Fibroblast of the aortic adventitia (primary cell): ENCODE data around the gene SESN3. TPM values are rescaled to one million over a fixed set of nuclear protein-coding genes. Genes with fewer than 3 reads are reported as not detected.
"Not testable (repeated sequence)": the region's sequence is repeated elsewhere in the genome, so short reads cannot be mapped to it uniquely, and the experiment has no call there.

Experiments
- DNase-seq: peaks from one replicate; pipeline ENCODE4 v3.0.0-alpha.2; 2010; ENCODE audit warnings: low read depth
- H3K4me3 ChIP-seq: 2 replicates; pipeline ENCODE4 v1.5.1; 2011; ENCODE audit warnings: low read depth, mild to moderate bottlenecking, control low read depth, low read length, moderate library complexity
- total RNA-seq: library from RNA; depleted of rRNA; stranded (reverse); fragments of >200 nt; gene quantifications from 2 replicates; pipeline ENCODE4 v1.2.3, GENCODE V29; 2012; ENCODE audit warnings: low replicate concordance
- TF ChIP-seq, protein P1 (sequence below): IDR thresholded peaks from 2 replicates; pipeline ENCODE4 v1.5.1; 2011; ENCODE audit warnings: mild to moderate bottlenecking, low read length, control low read depth, inconsistent platforms; ENCODE audit not compliant: insufficient read depth

The SESN3 gene, protein sequence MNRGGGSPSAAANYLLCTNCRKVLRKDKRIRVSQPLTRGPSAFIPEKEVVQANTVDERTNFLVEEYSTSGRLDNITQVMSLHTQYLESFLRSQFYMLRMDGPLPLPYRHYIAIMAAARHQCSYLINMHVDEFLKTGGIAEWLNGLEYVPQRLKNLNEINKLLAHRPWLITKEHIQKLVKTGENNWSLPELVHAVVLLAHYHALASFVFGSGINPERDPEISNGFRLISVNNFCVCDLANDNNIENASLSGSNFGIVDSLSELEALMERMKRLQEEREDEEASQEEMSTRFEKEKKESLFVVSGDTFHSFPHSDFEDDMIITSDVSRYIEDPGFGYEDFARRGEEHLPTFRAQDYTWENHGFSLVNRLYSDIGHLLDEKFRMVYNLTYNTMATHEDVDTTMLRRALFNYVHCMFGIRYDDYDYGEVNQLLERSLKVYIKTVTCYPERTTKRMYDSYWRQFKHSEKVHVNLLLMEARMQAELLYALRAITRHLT
- 48.8 and 74.2 TPM in 2 replicates for total RNA-seq

DNA sequence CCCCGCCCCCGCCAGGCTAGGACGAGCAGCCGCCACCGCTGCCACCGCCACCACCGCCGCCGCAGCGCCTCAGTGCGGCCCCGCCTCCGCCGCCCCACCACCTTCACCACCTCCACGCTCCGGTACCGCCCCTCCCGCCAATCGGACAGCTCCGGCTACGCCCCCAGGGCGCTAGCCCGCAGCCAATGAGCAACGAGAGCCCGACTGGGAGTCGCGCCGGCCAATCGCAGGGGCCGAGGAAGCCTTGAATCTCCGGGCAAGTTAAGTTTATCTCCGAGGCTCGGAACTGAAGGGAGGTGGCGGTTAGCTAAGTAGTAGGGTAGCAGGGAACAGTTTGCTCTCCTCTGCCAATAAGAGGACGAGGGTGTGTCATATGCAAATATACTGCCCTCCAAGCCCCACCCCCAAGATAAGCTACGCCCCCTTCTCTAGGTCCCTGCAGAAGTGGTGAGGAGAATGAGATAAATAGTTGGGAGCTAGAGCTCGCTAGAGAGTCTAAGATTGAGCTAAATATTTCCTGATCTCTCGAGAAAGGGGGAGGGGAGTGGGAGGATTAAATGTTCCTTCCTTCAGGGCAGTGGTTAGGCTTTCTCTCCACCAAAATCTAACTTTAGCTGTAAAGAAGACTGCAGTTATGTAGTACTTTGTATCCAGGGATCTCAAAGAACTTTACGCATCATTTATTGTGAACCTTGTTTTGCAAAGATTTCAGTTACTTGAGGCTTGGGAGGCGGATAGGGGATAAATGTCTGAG, at the start of gene SESN3:
TSS of gene SESN3 (minus strand) at position 76 of the 754 bp plus-strand sequence. CDS start 342 bp downstream, outside the sequence.
- peak within 1 kb of the TSS; percentile 86 for H3K4me3 ChIP-seq
- DNase-seq = peak; percentile 100
- TF ChIP-seq, protein P1, sequence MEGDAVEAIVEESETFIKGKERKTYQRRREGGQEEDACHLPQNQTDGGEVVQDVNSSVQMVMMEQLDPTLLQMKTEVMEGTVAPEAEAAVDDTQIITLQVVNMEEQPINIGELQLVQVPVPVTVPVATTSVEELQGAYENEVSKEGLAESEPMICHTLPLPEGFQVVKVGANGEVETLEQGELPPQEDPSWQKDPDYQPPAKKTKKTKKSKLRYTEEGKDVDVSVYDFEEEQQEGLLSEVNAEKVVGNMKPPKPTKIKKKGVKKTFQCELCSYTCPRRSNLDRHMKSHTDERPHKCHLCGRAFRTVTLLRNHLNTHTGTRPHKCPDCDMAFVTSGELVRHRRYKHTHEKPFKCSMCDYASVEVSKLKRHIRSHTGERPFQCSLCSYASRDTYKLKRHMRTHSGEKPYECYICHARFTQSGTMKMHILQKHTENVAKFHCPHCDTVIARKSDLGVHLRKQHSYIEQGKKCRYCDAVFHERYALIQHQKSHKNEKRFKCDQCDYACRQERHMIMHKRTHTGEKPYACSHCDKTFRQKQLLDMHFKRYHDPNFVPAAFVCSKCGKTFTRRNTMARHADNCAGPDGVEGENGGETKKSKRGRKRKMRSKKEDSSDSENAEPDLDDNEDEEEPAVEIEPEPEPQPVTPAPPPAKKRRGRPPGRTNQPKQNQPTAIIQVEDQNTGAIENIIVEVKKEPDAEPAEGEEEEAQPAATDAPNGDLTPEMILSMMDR = peak; percentile 26

DNA sequence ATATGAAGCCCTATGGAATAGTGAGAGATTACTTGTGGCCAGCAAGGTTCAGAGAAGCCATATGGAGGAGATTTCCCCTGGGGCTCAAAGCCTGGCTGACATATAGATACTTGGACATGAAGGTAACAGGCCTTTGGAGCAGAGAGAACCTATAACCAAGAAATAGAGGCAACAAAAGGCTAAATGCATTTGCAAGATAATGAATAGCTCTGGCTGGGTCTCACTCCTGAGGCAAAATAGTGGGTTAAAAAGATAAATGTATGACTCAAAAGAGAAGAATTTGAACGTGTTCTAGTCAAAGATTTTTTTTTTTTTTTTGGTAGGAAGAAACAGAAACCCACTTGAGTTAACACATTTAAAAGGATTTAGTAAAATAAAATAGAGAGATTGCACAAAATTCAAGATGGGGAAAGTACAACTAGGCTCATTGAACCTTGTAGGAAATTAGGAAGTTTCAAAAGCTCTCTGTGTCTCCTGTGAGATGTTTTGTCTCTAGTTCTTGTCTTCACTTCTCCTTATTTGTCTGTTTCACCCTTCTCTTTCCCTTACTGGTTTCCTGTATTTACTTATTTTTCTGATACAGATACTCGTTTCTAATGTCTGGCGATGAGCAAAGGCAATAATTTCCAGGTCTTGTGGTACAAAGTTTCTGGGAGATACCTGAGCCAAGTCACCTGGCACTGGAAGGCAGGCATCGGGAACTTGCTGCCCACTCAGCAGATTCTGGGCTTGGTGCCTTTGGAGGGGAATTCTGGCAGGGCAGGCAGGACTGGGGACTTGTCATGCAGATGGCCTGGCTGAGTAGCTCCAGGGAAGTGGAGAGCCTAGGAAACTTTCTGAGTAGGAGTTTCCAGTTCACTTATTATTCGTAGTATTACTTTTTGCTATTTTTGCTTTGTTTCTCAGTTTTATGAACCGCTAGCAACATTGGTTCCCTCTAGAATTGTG, 49.2 kb upstream of the SESN3 start:
- TF ChIP-seq, protein P1 = no peak
- H3K4me3 ChIP-seq = no peak overlapping the region
- peak; percentile 65 for DNase-seq

DNA sequence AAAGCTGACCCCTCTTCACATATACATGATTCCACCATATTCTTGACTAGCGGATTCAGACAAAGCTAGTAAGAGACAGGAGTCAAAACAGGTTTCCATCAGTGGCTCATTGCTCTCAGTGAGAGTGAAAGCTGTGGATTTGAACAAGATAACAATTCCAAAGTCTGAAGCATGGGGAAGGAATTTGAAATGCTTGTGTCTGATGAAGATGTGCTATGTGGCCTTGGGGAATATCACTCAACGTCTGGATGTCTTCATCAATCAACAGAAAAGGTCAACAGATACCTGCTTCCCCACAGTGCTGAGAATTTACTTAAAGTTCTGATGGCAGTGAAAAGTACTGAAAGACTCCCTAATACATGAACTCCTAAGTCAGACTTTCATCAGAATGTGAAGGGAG, 46.9 kb upstream of the SESN3 start:
- no peak for DNase-seq
- H3K4me3 ChIP-seq = no peak overlapping the region
- TF ChIP-seq, protein P1 = no peak

DNA sequence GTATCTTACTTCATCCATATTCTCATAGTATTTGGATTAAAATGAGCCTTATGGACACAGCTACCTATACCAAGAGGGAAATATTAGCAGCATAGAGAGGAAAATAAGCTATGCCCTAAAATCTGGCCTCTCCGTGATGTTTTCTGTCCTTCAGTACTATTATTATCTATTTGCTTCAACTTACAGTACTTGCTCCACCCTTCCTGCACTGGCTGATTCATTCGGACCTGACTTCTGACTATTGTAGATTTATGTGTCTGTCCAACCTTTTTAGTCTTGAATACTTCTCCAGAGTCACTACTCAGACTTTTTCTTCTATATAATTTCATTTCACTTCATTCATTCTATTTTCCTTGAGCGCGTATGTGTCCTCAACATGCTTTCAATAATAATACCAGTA, 45.1 kb upstream of the SESN3 start:
- H3K4me3 ChIP-seq = no peak overlapping the region
- TF ChIP-seq, protein P1 = no peak
- peak; percentile 30 for DNase-seq

DNA sequence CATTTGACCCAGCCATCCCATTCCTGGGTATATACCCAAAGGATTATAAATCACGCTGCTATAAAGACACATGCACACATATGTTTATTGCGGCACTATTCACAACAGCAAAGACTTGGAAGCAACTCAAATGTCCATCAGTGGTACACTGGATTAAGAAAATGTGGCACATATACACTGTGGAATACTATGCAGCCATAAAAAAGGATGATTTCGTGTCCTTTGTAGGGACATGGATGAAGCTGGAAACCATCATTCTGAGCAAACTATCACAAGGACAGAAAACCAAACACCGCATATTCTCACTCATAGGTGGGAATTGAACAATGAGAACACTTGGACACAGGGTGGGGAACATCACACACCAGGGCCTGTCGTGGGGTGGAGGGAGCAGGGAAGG, 42.6 kb upstream of the SESN3 start:
- DNase-seq, H3K4me3 ChIP-seq: not testable (repeated sequence)

DNA sequence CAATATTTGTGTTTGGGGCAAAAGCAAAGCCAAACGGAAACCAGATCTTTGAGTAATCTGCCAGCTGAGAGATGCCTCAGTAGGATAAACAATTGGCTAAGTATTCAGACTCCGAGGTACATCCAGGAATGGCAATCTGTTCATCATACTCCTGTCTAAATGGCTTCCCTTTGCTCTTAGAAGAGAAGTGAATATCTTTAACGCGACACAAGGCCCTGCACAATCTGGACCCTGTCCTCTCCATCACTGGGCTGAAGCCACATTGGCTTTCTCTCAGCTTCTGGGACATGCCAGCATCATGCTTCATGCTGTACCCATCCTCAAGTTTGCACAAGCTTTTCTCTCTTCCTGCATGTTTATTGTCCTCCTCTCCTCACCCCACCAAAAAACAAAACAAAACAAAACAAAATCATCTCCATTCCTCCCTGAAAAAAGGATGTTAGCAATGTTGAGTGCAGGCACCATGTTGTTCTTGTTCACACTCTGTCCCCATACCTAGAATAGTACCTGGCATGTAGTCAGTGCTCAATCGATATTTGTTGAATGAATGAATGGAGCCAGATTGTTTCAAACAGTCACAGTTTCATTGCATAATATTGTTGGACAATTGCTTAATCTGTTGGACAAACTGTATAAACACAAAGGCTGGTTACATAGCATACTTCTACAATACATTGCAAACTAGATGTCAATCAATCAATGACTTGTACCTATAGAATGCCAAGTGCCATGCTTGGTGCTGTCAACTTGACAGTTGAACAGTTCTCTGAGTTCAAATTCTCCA, 38.2 kb upstream of the SESN3 start:
- no peak overlapping the region for H3K4me3 ChIP-seq
- no peak for DNase-seq
- TF ChIP-seq, protein P1 = no peak
